ENCODE measurements around the gene ZNF436. TPM values are rescaled to one million over a fixed set of nuclear protein-coding genes. Genes with fewer than 3 reads are reported as not detected.

Gene ZNF436
- 5.1 to 6.2 TPM (median 5.4 TPM) in 5 replicates for total RNA-seq (2022; extraction: Qiagen RNA extraction; ENCODE audit: low read depth)

DNA sequence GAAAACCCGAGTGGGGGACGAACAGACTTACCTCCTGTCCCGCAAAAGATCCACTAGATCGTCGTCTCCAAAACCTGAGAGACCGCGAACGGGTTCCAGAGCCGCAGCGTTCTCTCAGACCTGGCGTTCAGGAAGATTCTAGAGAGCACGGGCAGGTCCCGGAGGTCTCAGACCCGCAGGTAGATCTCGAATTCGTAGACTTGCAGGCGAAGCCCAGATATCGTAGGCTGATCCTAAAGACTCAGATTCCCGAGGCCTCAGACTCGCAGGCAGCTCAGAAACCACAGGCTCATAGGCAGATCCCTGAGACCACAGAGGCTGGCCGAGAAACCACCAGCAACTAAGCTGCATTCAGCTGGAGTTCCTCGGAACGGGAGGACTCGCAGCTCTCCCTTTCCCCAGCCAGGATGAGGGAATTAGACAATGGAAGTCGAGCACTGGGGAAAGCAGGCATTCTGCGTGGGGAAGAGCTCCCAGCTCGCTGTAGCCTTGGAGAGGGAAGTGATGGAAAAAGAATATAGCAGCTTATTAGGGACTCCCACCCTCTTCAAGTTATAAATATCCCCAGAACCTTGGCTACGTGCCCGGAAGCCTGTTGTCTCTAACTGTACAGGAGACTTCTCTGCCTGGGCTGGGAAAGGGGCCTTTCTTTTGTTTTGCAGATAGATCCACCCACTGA, at the start of gene ZNF436:
Gene ZNF436, minus strand, starts transcription at position 502 of the 679 bp plus-strand sequence. CDS start 1,831 bp downstream, outside the sequence.

DNA sequence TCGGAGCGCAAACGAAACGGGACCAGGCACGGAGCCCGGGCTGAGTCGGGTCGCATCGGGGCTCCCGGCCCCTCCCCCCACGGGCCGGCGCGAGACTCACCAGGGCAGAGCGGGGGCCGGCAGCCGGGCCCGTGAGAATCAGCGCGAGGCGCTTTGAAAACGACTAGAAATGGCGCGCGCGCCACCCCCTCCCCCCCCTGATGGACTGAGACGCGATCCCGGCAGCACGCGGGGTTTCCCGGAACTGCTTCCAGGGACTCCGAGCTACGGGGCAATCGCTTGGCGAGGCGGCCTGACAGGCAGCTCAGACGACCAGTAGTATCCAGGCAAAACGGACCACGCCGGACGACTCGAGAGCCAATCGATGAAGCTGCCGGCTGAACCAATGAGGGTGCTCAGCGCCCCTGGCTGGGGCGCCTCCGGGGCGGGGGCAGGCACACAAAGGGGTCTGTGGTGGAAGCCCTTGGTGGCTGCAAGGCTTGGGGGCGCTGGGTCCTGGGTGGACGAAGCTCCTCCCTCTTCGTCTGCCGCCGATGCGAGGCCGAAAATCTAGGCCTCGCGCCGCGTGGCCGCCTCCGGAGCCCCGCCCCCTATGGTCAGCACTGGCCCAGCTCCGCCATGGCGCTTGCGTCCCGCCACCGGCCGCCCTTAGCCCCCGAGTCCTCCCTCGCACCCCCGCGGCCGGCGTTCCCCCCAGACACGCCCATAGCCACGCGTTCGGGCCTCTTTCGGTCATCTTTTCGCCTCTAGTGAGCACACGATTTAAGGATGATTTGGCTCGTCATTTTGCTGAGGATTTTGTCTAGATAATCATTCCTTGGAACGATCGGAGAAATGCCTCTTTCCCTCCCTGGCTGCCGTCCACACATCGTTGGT, 25.3 kb downstream of the ZNF436 start, which contains the start of gene HNRNPR:
Gene HNRNPR, minus strand, starts transcription at position 174 of the 876 bp plus-strand sequence. CDS start 3,276 bp downstream, outside the sequence.

Other genes with a start within 250 kb of the ZNF436 start
- gene LUZP1, start 201.0 kb downstream of the ZNF436 start, total RNA-seq (2022; extraction: Qiagen RNA extraction; ENCODE audit: low read depth), result 18.6 to 25.9 TPM (median 21.2 TPM) in 5 replicates
- gene HTR1D, start 152.3 kb downstream of the ZNF436 start, total RNA-seq (2022; extraction: Qiagen RNA extraction; ENCODE audit: low read depth), result 10.1 to 13.5 TPM (median 11.0 TPM) in 5 replicates
- 154 to 221 TPM (median 170 TPM) in 5 replicates for gene HNRNPR, start 25.6 kb downstream of the ZNF436 start, total RNA-seq (2022; extraction: Qiagen RNA extraction; ENCODE audit: low read depth)
- 0.17 to 0.42 TPM (median 0.29 TPM) in 5 replicates for gene TCEA3, start 54.9 kb upstream of the ZNF436 start, total RNA-seq (2022; extraction: Qiagen RNA extraction; ENCODE audit: low read depth)
- 2.4 to 3.8 TPM (median 3.1 TPM) in 5 replicates for gene ASAP3, start 114.3 kb upstream of the ZNF436 start, total RNA-seq (2022; extraction: Qiagen RNA extraction; ENCODE audit: low read depth)
- 2.3 to 2.7 TPM (median 2.5 TPM) in 5 replicates for gene E2F2, start 161.4 kb upstream of the ZNF436 start, total RNA-seq (2022; extraction: Qiagen RNA extraction; ENCODE audit: low read depth)
- 250 to 396 TPM (median 351 TPM) in 5 replicates for gene ID3, start 189.7 kb upstream of the ZNF436 start, total RNA-seq (2022; extraction: Qiagen RNA extraction; ENCODE audit: low read depth)

Measured in A549 treated with CpdA at 1 μM for 4 hours (cell line).